GM10266 (cell line): ENCODE results near the gene TASOR.
A peak's percentile ranks its signal among the peaks of the same experiment; 100 is the strongest.
"Not testable (repeated sequence)": the region's sequence is repeated elsewhere in the genome, so short reads cannot be mapped to it uniquely, and the experiment has no call there.

Source experiments
- DNase-seq: peaks from one replicate; pipeline ENCODE4 v3.0.0; 2012; ENCODE audit errors: extremely low spot score
- CTCF ChIP-seq: IDR thresholded peaks from 2 replicates; pipeline ENCODE4 v1.5.1; 2012; ENCODE audit warnings: mild to moderate bottlenecking, low read depth; ENCODE audit not compliant: control insufficient read depth, insufficient read depth; ENCODE audit errors: missing control alignments

The TASOR gene

GRCh38 chr3:56706629-56707028, 23.6 kb upstream of the TASOR start:
- TF ChIP-seq CTCF, result no peak
- no peak for DNase-seq

- DNase-seq, result no peak
- TF ChIP-seq CTCF, result no peak
These were observed 21.6 kb upstream of the TASOR start for GRCh38 chr3:56704706-56705105.

GRCh38 chr3:56702490-56703315, 19.6 kb upstream of the TASOR start:
- peak; percentile 73 for TF ChIP-seq CTCF

GRCh38 chr3:56700151-56700550, 17.1 kb upstream of the TASOR start:
- DNase-seq, result no peak
- no peak for TF ChIP-seq CTCF

More at GRCh38 chr3:56702490-56703315, 19.6 kb upstream of the TASOR start:
- peak; percentile 60 for DNase-seq

- no peak for DNase-seq
- no peak for TF ChIP-seq CTCF
These were observed 12.0 kb upstream of the TASOR start for GRCh38 chr3:56694867-56695683.

- no peak for TF ChIP-seq CTCF
- no peak for DNase-seq
These were observed 10.7 kb upstream of the TASOR start for GRCh38 chr3:56693750-56694149.

- DNase-seq, result peak; percentile 68
These were observed 9.7 kb upstream of the TASOR start for GRCh38 chr3:56692520-56693433.

GRCh38 chr3:56692001-56692365, 8.9 kb upstream of the TASOR start:
- DNase-seq, result not testable (repeated sequence)
